Large intestine (tissue), 3 donors: ENCODE measurements around the gene BCAS3. TPM values are rescaled to one million over a fixed set of nuclear protein-coding genes. Genes with fewer than 3 reads are reported as not detected.

ENCODE experiments used
- DNase-seq, 2 donors: peaks; one replicate each; pipeline versions ENCODE4 v3.0.0 to v3.0.0-alpha.2; 2013
- H3K27ac ChIP-seq: one replicate; pipeline ENCODE4 v1.5.1; 2013; ENCODE audit warnings: low read length
- H3K27me3 ChIP-seq: 2 replicates; pipeline ENCODE4 v1.6.1; 2013; ENCODE audit warnings: low read length; ENCODE audit not compliant: control insufficient read depth, insufficient read depth
- H3K36me3 ChIP-seq: 2 replicates; pipeline ENCODE4 v1.6.1; 2013; ENCODE audit warnings: low read length; ENCODE audit not compliant: control insufficient read depth, insufficient read depth
- H3K4me1 ChIP-seq: one replicate; pipeline ENCODE4 v1.6.1; 2013; ENCODE audit warnings: low read length; ENCODE audit not compliant: control insufficient read depth, insufficient read depth
- H3K4me3 ChIP-seq: one replicate; pipeline ENCODE4 v1.5.1; 2013; ENCODE audit warnings: low read length
- H3K9me3 ChIP-seq: one replicate; pipeline ENCODE4 v1.6.1; 2013; ENCODE audit warnings: mild to moderate bottlenecking, low read depth, low read length, moderate library complexity; ENCODE audit not compliant: control insufficient read depth
- WGBS: methylation state at CpG from one replicate; pipeline ENCODE4 v1.1.5; 2013; ENCODE audit warnings: low lambda C conversion rate; ENCODE audit not compliant: insufficient coverage; 5-methylcytosine and 5-hydroxymethylcytosine counted together
- polyA plus RNA-seq: library from polyadenylated mRNA; unstranded; fragments of 120-200 nt; gene quantifications from one replicate; pipeline ENCODE4 v1.2.1, GENCODE V29; 2013

BCAS3 gene
- polyA plus RNA-seq, 1 donor, result 9.7 TPM

DNA sequence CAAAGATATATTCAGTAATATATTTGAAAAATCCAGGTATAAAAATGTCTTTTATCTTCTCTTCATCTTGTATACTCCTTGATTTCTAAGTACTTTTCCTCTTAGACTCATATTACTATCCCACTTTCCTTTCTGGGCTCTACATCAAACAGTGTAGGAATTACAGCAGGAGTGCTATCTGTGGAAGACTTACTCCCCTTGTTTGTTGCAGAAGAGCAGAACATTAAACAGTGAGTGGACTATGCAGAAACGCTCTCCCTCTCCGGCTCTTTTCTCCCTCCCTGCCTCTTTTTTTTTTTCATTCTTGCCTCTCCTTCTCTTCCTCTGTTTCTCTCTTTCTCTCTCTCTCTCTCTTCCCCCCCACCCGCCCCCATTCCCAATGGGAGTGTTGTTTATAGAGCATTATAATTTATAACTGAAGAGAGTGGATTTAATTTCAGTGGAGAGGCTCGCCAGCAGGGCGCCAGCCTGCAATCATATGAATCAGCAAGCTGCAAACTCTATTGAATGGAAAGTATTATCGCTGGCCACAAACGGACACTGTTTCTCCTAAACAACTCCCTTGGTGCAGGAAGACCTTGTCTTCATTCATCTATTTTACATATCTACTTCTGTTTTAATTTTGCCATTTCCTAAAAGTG, 479.7 kb downstream of the BCAS3 start:
- H3K27me3 ChIP-seq, result no peaks in the 10 kb centered on the region
- H3K9me3 ChIP-seq, result no peaks in the 10 kb centered on the region
- no peak overlapping the region for H3K4me3 ChIP-seq
- WGBS, result 21% methylated on average over 3 of the region's 7 CpGs
- no peak for DNase-seq
- H3K36me3 ChIP-seq, result no peaks in the 10 kb centered on the region
- no peak overlapping the region for H3K27ac ChIP-seq
- no peaks in the 10 kb centered on the region for H3K4me1 ChIP-seq

DNA sequence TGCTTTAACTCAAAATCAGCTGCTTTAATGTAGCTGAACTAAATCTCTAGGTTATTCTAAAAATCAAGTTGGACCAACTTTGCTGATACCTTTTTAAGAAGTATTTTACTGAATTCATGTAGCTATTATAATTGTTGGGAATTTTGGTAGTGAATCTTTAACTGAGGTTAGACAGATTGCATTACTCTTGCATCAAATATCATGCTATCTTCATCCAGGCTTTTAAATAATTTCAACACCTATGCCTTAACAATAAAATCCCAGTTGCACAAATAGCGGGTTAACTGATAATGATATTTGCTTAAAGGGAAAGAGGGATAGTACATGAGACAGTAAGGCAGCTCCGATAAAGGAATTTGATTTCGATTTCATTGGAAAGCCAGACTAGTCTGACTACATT, 480.7 kb downstream of the BCAS3 start:
- no peak for DNase-seq
- WGBS, result no CpG with 5 or more reads among the region's 3 CpGs
- H3K36me3 ChIP-seq, result no peaks in the 10 kb centered on the region
- no peak overlapping the region for H3K4me3 ChIP-seq
- no peaks in the 10 kb centered on the region for H3K4me1 ChIP-seq
- H3K9me3 ChIP-seq, result no peaks in the 10 kb centered on the region
- H3K27me3 ChIP-seq, result no peaks in the 10 kb centered on the region
- no peak overlapping the region for H3K27ac ChIP-seq

DNA sequence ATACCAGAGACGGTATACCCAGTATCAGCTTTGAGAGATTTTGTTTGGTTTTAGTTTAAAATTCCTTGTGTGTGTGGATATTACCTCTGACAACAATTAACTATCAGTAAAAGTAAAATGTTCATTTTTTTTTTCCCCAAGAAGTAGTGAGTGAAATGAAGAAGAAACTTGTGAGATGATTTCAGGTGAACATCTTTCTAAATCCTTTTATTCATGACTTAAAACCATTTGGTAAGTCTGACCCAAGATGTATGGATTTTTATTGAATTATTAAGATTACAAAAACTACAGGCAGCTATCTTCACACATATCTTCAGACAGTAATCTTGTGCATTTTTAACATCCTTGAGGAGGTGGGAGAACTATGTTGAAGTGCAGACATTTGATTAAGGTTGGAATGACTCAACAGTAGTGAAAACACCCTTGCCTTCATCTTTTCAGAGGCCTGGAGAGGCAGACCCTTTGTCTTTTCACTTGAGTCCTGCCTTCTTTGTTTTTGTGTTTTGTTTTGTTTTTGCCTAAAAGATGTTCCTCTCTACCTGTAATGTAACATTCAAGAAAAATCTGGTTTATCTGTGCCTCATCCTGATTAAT, 481.7 kb downstream of the BCAS3 start:
- no peaks in the 10 kb centered on the region for H3K36me3 ChIP-seq
- H3K4me1 ChIP-seq, result no peaks in the 10 kb centered on the region
- H3K27me3 ChIP-seq, result no peaks in the 10 kb centered on the region
- no CpG with 5 or more reads among the region's 1 CpG for WGBS
- no peak overlapping the region for H3K4me3 ChIP-seq
- H3K9me3 ChIP-seq, result no peaks in the 10 kb centered on the region
- no peak overlapping the region for H3K27ac ChIP-seq
- DNase-seq, result no peak

DNA sequence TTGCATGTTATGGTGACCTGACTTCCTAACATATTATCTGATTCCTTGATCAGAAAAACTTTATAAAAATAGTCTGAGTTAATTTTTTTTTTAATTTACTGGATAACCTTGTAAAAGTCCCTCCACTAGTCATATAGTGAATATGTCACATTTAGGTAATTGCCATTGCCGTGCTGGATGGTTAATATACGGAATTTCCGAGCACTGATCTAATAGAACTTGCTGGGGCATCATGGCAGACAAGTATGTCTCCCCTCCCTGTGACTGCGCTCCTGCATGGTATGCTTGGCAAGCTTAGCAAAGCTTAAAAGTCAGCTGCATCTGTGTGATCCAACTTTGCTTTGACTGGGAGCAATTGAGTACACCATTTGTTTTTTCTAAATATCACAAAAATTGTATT, 482.6 kb downstream of the BCAS3 start:
- no peak for DNase-seq
- no CpG with 5 or more reads among the region's 4 CpGs for WGBS
- Histone ChIP-seq H3K4me3 (no peak overlapping the region), H3K27me3 (no peaks in the 10 kb centered on the region), H3K36me3 (no peaks in the 10 kb centered on the region), H3K27ac (no peak overlapping the region), H3K9me3 (no peaks in the 10 kb centered on the region), H3K4me1 (no peaks in the 10 kb centered on the region)

DNA sequence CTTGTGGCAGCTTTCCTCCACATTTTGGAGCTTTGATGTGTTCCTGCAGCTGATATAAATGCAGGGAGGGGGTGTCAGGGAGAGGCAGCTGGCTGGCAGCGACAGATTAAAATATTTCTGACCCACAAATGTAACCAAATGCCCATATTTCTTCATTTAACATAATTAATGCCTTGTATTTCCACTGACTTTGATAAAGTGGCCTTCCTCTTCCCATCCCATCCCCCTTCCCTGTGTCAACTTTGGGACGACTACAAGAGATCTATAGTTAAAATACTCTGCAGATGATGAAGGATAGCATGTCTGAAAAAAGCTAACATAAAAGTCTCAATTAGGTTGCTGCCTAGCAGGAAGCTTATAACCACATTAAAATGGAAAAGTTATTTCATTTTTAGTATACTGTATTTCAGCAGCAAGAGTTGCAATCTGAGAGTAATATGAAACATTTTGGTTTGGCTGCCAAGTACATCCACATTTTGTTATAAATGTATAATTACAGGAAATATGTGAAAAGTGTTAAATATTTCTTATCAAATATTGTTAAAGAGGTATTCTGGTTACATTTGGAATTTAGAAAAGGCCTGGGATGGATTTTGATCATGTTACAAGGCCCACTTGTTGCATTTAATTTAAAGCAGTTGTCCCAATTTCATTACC, 483.3 kb downstream of the BCAS3 start:
- Histone ChIP-seq H3K27ac (no peak overlapping the region), H3K4me3 (no peak overlapping the region), H3K36me3 (no peaks in the 10 kb centered on the region), H3K4me1 (no peaks in the 10 kb centered on the region), H3K9me3 (no peaks in the 10 kb centered on the region), H3K27me3 (no peaks in the 10 kb centered on the region)
- WGBS, result 86% methylated on average over 1 of the region's 2 CpGs
- DNase-seq, result no peak

DNA sequence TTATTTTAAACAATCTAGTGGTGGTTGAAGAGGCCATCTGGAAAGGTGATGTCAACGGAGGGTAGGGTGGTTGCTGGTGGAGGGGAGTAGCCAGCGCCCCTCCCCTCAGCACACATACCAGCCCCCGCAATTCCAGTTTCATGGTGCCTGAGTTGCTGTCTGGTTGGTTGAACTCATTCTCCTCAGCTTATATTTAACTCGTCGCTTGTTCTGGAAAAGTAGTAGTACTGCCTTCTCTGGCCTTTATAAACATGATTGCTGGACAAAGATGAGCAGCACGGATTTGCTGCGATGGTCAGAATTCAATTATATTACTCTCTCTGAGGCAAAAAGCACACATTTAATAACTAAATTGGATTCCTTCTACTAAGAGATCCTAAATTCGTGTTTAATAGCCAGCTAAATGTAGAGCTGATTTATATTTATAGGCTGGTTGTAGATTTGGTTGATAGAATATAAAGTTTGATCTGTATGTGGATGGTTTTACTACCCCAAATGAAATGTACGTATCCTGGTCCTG, 484.0 kb downstream of the BCAS3 start:
- no peaks in the 10 kb centered on the region for H3K27me3 ChIP-seq
- 100% methylated on average over 1 of the region's 9 CpGs for WGBS
- H3K4me1 ChIP-seq, result no peaks in the 10 kb centered on the region
- H3K27ac ChIP-seq, result no peak overlapping the region
- H3K36me3 ChIP-seq, result no peaks in the 10 kb centered on the region
- no peaks in the 10 kb centered on the region for H3K9me3 ChIP-seq
- DNase-seq, result no peak
- H3K4me3 ChIP-seq, result no peak overlapping the region

DNA sequence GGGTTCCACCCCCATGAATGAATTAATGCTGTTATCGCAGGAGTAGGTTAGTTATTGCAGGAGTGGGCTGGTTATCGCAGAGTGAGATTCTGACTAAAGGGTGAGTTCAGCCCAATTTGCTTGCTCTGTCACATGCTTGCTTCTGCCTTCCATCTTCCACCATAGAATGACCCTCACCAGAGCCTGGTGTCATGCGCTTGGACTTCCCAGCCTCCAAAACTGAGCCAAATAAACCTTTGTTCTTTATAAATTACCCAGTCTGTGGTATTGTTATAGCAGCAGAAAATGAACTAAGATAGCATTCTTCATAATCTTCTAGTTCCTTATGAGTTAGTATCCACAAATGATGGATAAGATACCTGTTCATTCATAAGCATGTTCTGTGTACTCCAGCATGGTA, 486.9 kb downstream of the BCAS3 start:
- H3K27ac ChIP-seq, result no peak overlapping the region
- H3K4me3 ChIP-seq, result no peak overlapping the region
- no peak for DNase-seq
- WGBS, result no CpG with 5 or more reads among the region's 3 CpGs
- H3K4me1 ChIP-seq, result no peaks in the 10 kb centered on the region
- H3K9me3 ChIP-seq, result no peaks in the 10 kb centered on the region
- no peaks in the 10 kb centered on the region for H3K36me3 ChIP-seq
- H3K27me3 ChIP-seq, result no peaks in the 10 kb centered on the region

DNA sequence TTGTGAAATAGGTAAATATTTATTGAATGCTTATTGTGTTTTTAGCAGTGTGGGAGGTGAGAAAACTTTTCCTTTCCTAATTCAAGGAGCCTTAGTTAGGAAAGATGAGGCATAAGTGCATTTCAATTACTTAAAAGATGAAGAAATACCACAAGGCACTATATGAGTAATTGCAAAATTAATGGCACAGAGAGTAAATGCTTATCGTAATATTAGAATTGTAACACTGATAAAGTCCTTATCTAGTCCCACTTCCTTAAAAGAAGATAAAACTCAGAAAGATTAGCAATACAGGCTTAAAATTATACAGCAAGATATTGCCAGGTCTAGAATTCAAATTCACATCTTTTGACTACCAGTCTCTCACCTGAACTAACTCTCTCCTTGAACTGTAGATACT, 489.4 kb downstream of the BCAS3 start:
- Histone ChIP-seq H3K27me3 (no peaks in the 10 kb centered on the region), H3K4me1 (no peaks in the 10 kb centered on the region), H3K9me3 (no peaks in the 10 kb centered on the region), H3K27ac (no peak overlapping the region), H3K4me3 (no peak overlapping the region), H3K36me3 (no peaks in the 10 kb centered on the region)
- WGBS, result no CpG with 5 or more reads among the region's 1 CpG
- no peak for DNase-seq

DNA sequence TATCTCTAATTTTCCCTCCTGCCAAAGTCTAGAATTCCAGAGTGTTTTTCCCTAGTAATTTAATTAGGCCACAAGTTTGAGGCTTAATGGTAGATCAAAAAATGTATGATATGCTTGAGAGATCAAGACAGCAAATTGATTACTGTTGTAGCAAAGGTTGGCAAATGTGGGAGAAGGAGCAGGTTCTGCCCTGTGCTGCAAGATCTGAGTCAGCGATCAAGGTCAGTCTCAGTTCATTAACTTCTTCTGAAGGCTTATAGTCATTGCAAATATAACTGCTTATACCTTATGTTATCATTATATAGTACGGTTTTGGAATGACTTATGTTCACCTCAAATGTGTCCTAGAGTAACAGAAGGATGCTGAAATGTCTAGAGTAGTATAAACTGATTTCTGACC, 490.9 kb downstream of the BCAS3 start:
- WGBS, result no CpG with 5 or more reads among the region's 2 CpGs
- H3K4me3 ChIP-seq, result no peak overlapping the region
- no peaks in the 10 kb centered on the region for H3K36me3 ChIP-seq
- H3K27ac ChIP-seq, result no peak overlapping the region
- no peak for DNase-seq
- H3K4me1 ChIP-seq, result no peaks in the 10 kb centered on the region
- no peaks in the 10 kb centered on the region for H3K27me3 ChIP-seq
- H3K9me3 ChIP-seq, result no peaks in the 10 kb centered on the region

DNA sequence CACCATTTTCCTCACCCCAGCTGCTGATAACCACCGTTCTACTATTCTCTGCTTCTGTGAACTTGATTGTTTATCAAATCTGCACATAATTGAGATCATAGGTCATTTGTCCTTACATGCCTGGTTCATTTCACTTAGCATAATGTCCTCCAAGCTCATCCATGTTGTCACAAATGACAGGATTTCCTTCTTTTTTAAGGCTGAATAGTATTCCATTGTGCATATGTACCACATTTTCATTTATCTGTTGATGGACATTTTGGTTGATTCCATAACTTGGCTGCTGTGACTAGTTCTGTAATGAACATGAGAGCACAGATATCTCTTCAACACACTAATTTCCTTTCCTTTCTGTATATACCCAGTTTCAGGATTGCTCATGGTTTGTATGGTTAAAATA, 496.7 kb downstream of the BCAS3 start:
- Histone ChIP-seq H3K27ac (no peak overlapping the region), H3K9me3 (no peaks in the 10 kb centered on the region), H3K4me1 (no peaks in the 10 kb centered on the region), H3K36me3 (no peaks in the 10 kb centered on the region), H3K4me3 (no peak overlapping the region), H3K27me3 (no peaks in the 10 kb centered on the region)
- WGBS, result 67% methylated on average over 1 of the region's 1 CpG
- no peak for DNase-seq
